HCEC 1CT (cell line): ENCODE data around the gene SLC6A13.
"Not testable (repeated sequence)": the region's sequence is repeated elsewhere in the genome, so short reads cannot be mapped to it uniquely, and the experiment has no call there.

Source experiments
- DNase-seq: peaks from one replicate; pipeline ENCODE4 v3.0.0-alpha.2; 2017

The SLC6A13 gene

GRCh38 chr12:232731-233614 is 29.7 kb downstream of the SLC6A13 start:
- DNase-seq, result no peak

GRCh38 chr12:230925-231671 is 31.5 kb downstream of the SLC6A13 start:
- no peak for DNase-seq

GRCh38 chr12:229441-230191 is 33.0 kb downstream of the SLC6A13 start:
- peak; percentile 26 for DNase-seq

- no peak for DNase-seq
Measured at GRCh38 chr12:228846-229200, 33.8 kb downstream of the SLC6A13 start.

GRCh38 chr12:227923-228845 is 34.5 kb downstream of the SLC6A13 start:
- no peak for DNase-seq

GRCh38 chr12:227286-227915 is 35.2 kb downstream of the SLC6A13 start:
- no peak for DNase-seq

GRCh38 chr12:226401-226800 is 36.2 kb downstream of the SLC6A13 start:
- no peak for DNase-seq

- DNase-seq, result no peak
Measured at GRCh38 chr12:225012-225411, 37.6 kb downstream of the SLC6A13 start.

- no peak for DNase-seq
Measured at GRCh38 chr12:224330-224729, 38.3 kb downstream of the SLC6A13 start.

GRCh38 chr12:223841-224240 is 38.8 kb downstream of the SLC6A13 start:
- no peak for DNase-seq

GRCh38 chr12:221736-222135 is 40.9 kb downstream of the SLC6A13 start:
- DNase-seq, result no peak

GRCh38 chr12:220946-221550 is 41.6 kb downstream of the SLC6A13 start:
- DNase-seq, result no peak

- no peak for DNase-seq
Measured at GRCh38 chr12:220491-220890, 42.1 kb downstream of the SLC6A13 start.

GRCh38 chr12:219891-220352 is 42.7 kb downstream of the SLC6A13 start:
- DNase-seq, result peak; percentile 48

GRCh38 chr12:218728-219590 is 43.7 kb downstream of the SLC6A13 start:
- no peak for DNase-seq

- no peak for DNase-seq
Measured at GRCh38 chr12:218221-218620, 44.4 kb downstream of the SLC6A13 start.

GRCh38 chr12:217029-217428 is 45.6 kb downstream of the SLC6A13 start:
- not testable (repeated sequence) for DNase-seq

GRCh38 chr12:215116-215515 is 47.5 kb downstream of the SLC6A13 start:
- DNase-seq, result no peak

- DNase-seq, result no peak
Measured at GRCh38 chr12:214003-214741, 48.5 kb downstream of the SLC6A13 start, which contains the start of gene SLC6A12. SLC6A12 (minus strand) TSS chr12:214157; CDS start chr12:209986, 4,171 bp downstream.
